HG03280 (cell line): ENCODE measurements around the gene LAMA4.

Experiments
- ATAC-seq: cut with Tn5 transposase; IDR thresholded peaks from one replicate; pipeline ENCODE4 v1.9.1; 2021; ENCODE audit warnings: mild to moderate bottlenecking, moderate library complexity; ENCODE audit not compliant: unreplicated experiment

The LAMA4 gene

DNA sequence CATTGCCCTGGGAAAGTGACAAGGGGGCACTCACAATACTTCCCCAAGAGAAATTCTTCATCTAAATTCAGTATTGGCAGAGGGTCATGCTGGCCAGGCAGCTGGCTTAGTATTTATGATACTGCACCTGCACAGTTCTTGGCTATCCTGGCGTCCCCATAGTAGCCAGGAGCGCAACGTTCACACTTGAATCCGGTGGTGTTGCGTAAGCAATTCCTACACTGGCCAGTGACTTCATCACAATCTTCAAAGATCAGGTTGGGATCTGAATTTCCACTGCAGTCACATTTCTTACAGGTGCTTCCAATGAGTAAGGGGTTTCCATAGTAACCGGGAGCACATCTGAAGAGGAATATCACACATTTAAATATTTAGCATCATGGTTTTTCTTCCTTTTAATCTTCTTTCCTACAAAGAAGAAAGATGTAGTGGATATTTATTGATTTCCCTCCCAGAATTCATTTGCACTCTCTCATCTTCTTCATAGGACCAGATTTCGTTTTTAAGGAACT, 62.8 kb downstream of the LAMA4 start:
- ATAC-seq: no peak

DNA sequence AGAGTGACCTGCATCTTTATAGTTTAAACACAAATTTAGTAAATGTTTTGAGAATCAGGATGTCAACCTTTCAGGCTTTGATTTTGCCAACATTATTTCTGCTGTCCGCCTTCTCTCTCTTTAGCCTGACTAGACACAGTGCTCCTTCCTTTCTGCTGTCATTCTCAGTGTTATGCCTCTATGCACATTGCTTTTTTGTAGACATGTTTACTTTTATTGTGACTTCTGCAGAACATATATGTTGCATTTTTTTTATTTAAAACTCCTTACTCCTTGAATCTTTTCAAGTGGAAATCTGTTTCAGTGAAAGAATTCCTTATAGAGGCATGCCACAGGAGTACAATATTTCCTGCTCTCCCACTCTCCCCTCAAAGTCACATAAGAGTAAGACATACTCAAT, 64.2 kb downstream of the LAMA4 start:
- ATAC-seq: no peak

GRCh38 chr6:112189494-112189893, 64.9 kb downstream of the LAMA4 start:
- no peak for ATAC-seq

DNA sequence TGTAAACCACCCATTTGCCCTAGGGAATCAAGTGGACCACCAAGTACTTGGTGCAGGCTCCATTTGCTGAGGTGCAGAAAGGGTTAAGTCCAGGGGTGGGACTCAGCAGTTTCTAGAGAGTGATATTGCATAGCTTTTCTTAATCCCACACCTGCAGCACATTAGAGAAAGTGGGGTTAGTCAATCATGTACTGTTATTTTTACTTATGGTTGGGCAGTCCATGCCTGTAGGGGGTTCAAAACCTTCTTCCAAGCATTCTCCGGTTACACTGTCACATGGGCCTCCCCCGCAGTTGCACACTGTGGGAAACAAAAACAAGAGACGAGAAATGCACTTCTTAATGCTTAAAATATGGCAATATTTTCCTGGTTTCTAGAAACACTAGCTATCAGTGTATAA, 65.5 kb downstream of the LAMA4 start:
- ATAC-seq: no peak

- ATAC-seq: no peak
Measured at GRCh38 chr6:112187736-112188135, 66.6 kb downstream of the LAMA4 start.

GRCh38 chr6:112184951-112185350, 69.4 kb downstream of the LAMA4 start:
- no peak for ATAC-seq

DNA sequence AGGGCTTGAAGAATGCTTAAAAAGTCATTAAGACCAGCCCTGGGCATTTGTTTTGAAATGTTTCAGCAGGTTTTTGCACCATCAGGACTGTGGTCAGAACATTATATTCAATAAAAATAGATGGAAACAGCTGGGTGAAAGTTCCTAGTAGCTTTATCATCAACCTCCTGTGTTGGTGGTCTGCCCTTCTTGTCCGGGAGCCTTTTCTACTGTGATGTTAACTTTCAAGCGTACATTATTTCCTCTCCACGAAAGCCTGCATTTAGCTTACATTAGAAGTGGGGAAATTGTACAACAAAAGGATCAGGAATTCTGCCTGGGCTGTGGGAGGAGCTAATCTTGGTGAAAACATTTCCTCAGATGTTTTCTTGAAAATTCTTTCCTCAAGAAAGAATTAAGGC, 71.1 kb downstream of the LAMA4 start:
- no peak for ATAC-seq

- no peak for ATAC-seq
Measured at GRCh38 chr6:112181130-112181529, 73.2 kb downstream of the LAMA4 start.

GRCh38 chr6:112180095-112180820, 74.1 kb downstream of the LAMA4 start:
- ATAC-seq: peak; percentile 60

DNA sequence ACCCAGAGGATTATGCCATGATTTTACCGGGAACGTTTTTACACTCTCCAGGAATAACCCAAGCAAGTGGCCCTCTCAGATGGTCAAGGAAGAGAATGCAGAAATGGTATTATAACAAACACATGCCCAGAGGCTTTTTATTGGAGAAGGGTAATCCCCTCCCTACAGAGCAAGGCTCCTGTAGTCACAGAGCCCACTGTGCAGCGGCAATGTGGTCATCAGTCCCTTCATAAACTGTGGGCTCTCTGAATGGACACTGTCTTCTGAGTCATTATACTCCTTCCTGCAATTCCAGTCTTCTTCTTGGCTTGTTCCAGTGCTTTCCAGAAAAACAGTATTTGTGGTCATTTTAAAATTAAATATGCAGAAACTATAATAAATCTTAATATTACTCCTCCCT, 74.7 kb downstream of the LAMA4 start:
- no peak for ATAC-seq

DNA sequence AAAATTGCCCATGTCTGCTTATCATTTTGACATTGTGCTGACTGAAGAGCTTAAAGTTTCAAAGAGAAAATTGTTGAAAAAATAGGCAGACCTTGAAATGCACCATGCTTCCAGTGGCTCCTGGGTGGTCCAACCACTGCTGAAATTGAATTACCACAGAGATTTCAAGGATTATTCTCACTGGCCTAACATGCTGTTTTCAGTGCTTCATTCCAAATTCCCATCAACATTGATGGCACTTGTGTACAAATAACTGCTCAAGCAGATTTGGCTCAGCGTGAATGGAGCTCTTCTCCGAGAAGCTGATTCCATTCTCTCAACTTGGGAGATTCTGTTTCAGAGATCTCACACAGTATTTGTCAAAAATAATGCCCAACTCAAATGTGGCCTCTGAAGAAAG, 75.5 kb downstream of the LAMA4 start:
- no peak for ATAC-seq

DNA sequence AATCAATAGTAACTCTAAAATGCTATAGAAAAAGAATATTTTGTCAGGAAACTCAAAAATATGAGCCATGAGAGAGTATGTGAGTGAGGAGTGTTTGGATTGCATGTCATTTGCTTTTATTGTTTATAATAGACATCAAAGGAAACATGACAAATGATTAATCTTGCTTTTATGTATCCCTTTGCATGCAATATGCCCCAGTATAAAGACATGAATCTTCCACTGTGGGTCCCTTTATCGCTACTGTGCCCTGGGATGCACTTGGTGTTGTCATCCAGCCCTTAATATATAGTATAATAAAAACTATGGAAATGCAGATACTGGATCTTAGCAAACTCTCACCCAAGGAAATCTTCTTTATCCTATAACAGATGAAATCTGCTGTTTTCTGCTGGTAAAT, 77.3 kb downstream of the LAMA4 start:
- no peak for ATAC-seq

DNA sequence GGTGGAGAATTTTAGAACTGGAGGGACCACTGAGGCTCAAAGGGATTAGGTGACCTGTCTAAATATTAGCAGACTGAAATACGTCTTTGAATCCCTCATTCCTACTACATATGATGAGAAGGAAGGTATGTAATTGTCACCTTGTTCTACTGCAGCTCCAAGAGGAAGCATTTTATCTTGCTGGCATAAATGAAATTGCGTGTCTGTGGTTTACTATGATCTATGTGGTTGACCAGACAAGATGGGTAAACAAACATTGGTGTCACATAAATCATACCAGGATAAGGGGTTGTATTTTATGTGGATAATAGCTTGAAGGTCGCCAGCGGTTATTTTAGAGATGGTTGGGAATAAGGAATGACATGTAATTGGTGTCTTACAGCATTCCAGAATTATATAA, 78.2 kb downstream of the LAMA4 start:
- no peak for ATAC-seq

DNA sequence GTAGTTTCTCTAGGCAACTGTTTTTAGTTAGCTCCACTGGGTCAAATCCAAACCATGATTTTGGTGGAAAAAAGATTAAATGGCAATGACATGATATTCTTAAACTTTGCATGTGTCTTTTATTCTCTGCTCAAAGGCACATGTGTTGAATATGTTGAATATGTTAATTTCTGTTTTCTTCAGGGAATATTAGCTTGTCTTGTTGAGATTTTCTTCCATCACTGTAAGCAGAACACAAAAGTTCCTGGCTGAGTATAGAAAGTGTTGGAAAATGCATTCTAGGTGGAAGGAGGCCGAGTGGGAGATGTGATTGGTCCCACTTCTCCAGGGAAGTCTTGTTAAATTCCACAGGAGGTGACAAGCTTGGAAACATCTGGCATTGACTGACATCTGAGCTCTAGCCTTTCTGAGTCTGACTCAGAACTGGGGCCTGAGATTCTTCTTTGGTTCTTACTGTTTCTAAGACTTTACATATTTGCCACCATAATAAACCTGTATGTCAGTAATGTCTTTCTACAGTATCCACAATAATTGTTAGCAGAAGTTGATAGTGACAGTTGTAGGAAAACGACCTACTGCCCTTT, 81.1 kb downstream of the LAMA4 start:
- ATAC-seq: no peak

GRCh38 chr6:112172540-112172939, 81.8 kb downstream of the LAMA4 start:
- ATAC-seq: no peak

DNA sequence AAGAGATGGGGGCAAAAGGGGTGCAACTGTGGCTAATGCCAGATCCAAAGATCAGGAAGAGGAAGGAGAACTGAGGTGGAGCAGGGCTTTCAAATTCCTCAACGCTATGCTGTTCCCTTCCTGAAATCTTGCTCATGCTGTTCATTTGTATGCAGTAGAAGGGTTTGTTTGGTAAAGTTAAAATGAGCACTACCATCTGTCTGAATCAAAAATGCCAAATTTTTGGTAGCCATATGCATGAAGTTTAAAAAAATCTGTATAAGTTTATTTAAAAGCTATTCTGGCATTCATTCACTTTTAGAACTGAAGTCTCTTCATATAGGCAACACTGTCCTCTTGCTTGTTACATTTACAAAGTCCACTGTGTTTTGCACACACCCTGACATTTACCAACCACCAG, 84.8 kb downstream of the LAMA4 start:
- ATAC-seq: no peak

DNA sequence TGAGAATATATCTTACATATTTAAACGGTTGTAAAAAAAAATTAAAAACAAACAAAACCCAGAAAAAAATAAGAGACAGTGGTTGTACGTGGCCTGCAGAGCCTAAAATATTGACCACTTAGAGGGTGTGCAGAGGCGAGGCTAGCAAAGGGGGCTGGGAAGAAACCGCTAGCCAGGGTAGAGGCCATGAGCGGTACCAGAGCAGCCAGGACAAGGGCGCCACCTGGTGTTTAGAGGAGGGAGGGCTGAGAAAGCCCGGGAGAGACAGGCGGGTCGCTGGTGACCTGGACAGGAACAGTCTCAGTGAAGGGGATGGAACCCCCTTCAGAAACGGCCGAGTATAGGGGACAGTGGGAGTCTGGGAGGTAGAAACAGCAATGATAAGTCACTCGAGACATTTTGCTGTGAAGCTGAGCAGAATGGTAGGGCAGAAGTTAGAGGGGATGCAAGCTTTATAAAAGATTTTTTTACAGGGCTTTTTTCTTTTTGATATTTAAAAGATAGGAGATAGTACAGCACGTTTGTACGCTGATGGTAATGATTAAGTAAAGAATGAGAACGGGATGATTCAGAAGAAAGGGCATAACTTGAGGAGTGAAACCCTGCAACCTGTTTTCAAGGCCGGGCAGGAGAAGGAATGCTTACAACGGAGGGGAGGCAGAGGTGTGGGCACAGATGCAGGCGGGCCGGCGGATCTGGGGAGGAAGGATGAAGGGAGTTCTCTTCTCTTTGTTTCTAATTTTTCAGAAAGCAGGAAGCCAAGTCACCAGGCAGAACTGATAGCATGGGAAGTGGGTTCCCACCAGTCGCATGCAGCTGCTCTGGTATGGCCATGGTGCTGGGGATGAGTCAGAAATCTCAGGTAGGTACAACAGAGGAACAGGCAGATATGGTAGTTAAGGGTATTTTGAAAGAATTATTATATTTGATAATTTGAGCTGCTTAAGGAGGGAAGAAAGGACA, 90.8 kb downstream of the LAMA4 start:
- peak; percentile 99 for ATAC-seq

DNA sequence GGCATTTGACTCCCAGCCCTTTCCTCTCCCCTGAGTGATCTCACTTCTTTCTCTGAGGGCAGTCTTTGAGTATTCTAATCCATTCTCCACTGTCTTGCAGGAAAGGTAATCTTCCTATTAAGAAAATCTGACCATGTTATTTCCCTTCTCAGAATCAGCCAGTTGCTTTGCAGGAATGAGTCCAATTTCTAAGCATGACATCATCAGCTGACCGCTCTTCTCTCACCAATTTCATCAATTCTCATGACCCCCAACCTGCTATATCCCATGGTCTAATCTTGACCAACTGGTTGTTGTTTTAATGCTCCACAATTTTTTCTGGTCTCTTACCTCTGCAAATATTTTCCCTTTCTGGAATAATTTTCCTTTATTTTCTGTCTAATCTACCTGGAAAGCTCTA, 93.6 kb downstream of the LAMA4 start:
- ATAC-seq: no peak

DNA sequence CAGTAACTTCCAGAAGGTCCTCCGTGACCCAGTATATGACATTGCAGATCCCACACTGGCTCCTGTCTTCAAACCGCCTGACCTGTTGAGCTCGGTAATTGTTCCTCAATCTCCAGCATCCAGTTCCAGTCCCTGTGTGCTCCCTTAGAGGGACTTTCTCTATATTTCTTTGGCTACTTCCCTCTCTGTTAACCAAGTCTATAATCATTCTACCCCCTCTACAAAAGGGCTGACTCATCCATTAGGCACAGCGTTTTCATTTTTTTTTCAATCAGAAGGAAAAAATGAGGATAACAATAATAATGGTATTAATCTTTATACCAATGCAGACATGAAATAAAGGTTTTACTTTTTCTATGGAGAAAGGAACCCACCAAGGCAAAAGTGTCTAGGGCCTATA, 97.7 kb downstream of the LAMA4 start:
- ATAC-seq: no peak

GRCh38 chr6:112155886-112156285, 98.5 kb downstream of the LAMA4 start:
- ATAC-seq: no peak

- ATAC-seq: no peak
Measured at GRCh38 chr6:112154711-112155110, 99.7 kb downstream of the LAMA4 start.
